ENCODE results near the gene TRIM71. TPM values are rescaled to one million over a fixed set of nuclear protein-coding genes. Genes with fewer than 3 reads are reported as not detected.

TRIM71 gene
- total and polyA plus RNA-seq, 2 of the 13 experiments (the other 11 are each of a cell fraction or from before 2014, with no cell fraction given), result 21.7 to 76.9 TPM

DNA sequence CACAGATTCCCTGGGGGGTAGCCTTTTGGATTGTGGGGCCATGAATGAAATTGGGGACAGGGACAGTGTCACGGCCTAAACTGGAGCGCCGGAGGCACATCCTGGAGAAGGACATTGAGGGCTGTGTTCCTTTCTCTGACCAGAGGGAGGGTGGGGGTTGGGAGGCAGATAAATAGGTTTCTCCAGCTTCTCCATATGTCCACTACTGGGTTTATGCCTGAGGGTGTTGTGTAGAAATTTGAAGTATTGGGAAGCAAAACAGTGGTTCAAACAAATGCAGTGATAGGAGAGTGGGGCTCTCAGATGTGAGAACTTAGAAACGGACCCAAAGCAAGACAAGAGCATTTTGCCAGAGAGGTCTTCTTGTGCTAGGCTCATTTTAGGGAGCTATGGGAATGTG, 34.3 kb downstream of the TRIM71 start:
- H3K4me1 ChIP-seq (ENCODE audit: insufficient read depth, low read length), result peaks cover 100% of the 10 kb centered on the region
- H3K27ac ChIP-seq (ENCODE audit: extremely low read length, insufficient read depth, low read length), result peak overlapping the region; percentile 71
- intact Hi-C loops (cut with micrococcal nuclease; ENCODE audit: unreplicated experiment) (no loop called here), in situ Hi-C loops (cut with HindIII; ENCODE audit: extremely low pct_ligation_motif_present, low pct_unique_long_range_greater_than_20kb) (no loop called here)
- DNase-seq (ENCODE audit: low spot score) (no peak), ATAC-seq (no peak), FAIRE-seq (no peak)
- ChIA-PET POLR2A (interaction anchor here (0.6 to 4.8 kb wide), 3 partner anchors 13 to 42 kb away, joined by 3 to 27 read pairs (median 4); no protein-coding TSS in a partner anchor), CTCF (ENCODE audit: low intra/inter-chr PET ratio, low total read pairs) (no interaction called here)
- no peak overlapping the region for H2AFZ ChIP-seq (ENCODE audit: low read length)
- H3K36me3 ChIP-seq (replicated peaks in 1 of 2; ENCODE audit: control insufficient read depth in 1 of 2, insufficient read depth in 2 of 2, low read length in 2 of 2), result peaks cover 10 to 11% of the 10 kb centered on the region in 2 experiments
- H4K20me1 ChIP-seq (ENCODE audit: insufficient read depth, low read length), result peaks cover 99% of the 10 kb centered on the region
- no peak overlapping the region for H3K4me3 ChIP-seq (replicated peaks in 1 of 3; ENCODE audit: insufficient read depth in 1 of 3, low read depth in 2 of 3, low read length in 3 of 3)
- H3K79me2 ChIP-seq (ENCODE audit: insufficient read depth, low read length), result peaks cover 96% of the 10 kb centered on the region
- no peaks in the 10 kb centered on the region for H3K27me3 ChIP-seq (ENCODE audit: control insufficient read depth in 1 of 2, insufficient read depth in 2 of 2, low read length in 2 of 2)
- H3K9me3 ChIP-seq (ENCODE audit: low read length), result no peaks in the 10 kb centered on the region
- H3K9ac ChIP-seq (ENCODE audit: insufficient read depth, low read depth, low read length), result no peak overlapping the region
- WGBS (ENCODE audit: low lambda C conversion rate), result 72% methylated on average over 4 of the region's 4 CpGs
- TF ChIP-seq ZNF17 (CRISPR knock-in tag; IDR thresholded peaks at IDR 0.05) (no peak), RBM22 (optimal IDR thresholded peaks at IDR 0.05; ENCODE audit: low read length) (peak; percentile 81)
- no peak overlapping the region for H3K4me2 ChIP-seq (ENCODE audit: low read depth, low read length)
- no TSS peak for BruUV-seq (replicated peaks)

DNA sequence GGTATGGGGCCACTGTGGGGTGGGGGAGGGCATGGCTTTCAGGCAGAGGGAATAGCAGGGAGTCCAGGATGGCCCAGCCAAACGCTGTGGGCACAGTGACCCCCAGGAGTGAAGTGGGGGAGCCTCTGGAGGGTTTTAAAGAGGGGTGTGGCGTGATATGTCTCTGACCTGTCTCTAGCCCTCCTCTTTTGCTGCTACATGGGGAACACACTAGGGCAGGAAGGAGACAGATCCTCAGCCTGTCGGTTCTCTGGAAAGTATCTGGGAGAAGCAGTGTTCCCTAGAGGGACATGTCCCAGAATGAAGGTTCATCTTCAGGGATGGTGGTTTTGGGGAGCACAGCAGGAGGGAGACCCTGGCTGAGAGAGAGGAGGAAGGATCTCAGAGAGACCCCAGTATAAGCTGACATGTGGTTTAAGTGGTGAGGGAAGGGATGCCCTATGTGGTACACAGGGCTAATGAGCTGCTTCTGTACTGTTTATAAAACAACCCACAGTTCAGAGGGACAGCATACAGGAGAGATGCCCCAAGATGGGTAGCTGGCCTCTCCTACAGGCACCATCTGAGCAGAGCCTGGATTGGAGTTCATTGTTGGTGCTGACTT, 37.7 kb downstream of the TRIM71 start:
- BruUV-seq (replicated peaks), result no TSS peak
- intact Hi-C loops (cut with micrococcal nuclease; ENCODE audit: unreplicated experiment) (loop anchor here (2.0 kb wide), 1 partner anchor 15 kb away; no protein-coding TSS in a partner anchor), in situ Hi-C loops (cut with HindIII; ENCODE audit: extremely low pct_ligation_motif_present, low pct_unique_long_range_greater_than_20kb) (no loop called here)
- Histone ChIP-seq H3K27ac (ENCODE audit: extremely low read length, insufficient read depth, low read length) (peak overlapping the region; percentile 29), H4K20me1 (ENCODE audit: insufficient read depth, low read length) (peaks cover 97% of the 10 kb centered on the region), H3K9me3 (ENCODE audit: low read length) (no peaks in the 10 kb centered on the region), H2AFZ (ENCODE audit: low read length) (no peak overlapping the region), H3K36me3 (replicated peaks in 1 of 2; ENCODE audit: control insufficient read depth in 1 of 2, insufficient read depth in 2 of 2, low read length in 2 of 2) (peaks cover 10 to 32% of the 10 kb centered on the region in 2 experiments), H3K27me3 (ENCODE audit: control insufficient read depth in 1 of 2, insufficient read depth in 2 of 2, low read length in 2 of 2) (no peaks in the 10 kb centered on the region), H3K4me2 (ENCODE audit: low read depth, low read length) (peak overlapping the region; percentile 46), H3K4me3 (replicated peaks in 1 of 3; ENCODE audit: insufficient read depth in 1 of 3, low read depth in 2 of 3, low read length in 3 of 3) (no peak overlapping the region), H3K9ac (ENCODE audit: insufficient read depth, low read depth, low read length) (no peak overlapping the region), H3K4me1 (ENCODE audit: insufficient read depth, low read length) (peaks cover 100% of the 10 kb centered on the region), H3K79me2 (ENCODE audit: insufficient read depth, low read length) (peaks cover 96% of the 10 kb centered on the region)
- TF ChIP-seq HOXA5 (CRISPR knock-in tag; IDR thresholded peaks at IDR 0.05) (no peak), RBM22 (optimal IDR thresholded peaks at IDR 0.05; ENCODE audit: low read length) (peak; percentile 94), AGO2 (optimal IDR thresholded peaks at IDR 0.05; ENCODE audit: low read depth, low read length) (peak; percentile 5), POLR2A (IDR thresholded peaks at IDR 0.05; ENCODE audit: insufficient read depth in 1 of 2, low read depth in 2 of 2, low read length in 2 of 2) (peak in 1 of 2 experiments; percentile 33; a peak in 1 of 4 replicates), FOXA1 (IDR thresholded peaks at IDR 0.05) (no peak), FOXA1 (CRISPR knock-in tag; IDR thresholded peaks at IDR 0.05) (no peak), SATB2 (CRISPR knock-in tag; IDR thresholded peaks at IDR 0.05) (no peak), ZNF263 (CRISPR knock-in tag; IDR thresholded peaks at IDR 0.05) (peak; percentile 40)
- TF ChIP-seq, protein P1, sequence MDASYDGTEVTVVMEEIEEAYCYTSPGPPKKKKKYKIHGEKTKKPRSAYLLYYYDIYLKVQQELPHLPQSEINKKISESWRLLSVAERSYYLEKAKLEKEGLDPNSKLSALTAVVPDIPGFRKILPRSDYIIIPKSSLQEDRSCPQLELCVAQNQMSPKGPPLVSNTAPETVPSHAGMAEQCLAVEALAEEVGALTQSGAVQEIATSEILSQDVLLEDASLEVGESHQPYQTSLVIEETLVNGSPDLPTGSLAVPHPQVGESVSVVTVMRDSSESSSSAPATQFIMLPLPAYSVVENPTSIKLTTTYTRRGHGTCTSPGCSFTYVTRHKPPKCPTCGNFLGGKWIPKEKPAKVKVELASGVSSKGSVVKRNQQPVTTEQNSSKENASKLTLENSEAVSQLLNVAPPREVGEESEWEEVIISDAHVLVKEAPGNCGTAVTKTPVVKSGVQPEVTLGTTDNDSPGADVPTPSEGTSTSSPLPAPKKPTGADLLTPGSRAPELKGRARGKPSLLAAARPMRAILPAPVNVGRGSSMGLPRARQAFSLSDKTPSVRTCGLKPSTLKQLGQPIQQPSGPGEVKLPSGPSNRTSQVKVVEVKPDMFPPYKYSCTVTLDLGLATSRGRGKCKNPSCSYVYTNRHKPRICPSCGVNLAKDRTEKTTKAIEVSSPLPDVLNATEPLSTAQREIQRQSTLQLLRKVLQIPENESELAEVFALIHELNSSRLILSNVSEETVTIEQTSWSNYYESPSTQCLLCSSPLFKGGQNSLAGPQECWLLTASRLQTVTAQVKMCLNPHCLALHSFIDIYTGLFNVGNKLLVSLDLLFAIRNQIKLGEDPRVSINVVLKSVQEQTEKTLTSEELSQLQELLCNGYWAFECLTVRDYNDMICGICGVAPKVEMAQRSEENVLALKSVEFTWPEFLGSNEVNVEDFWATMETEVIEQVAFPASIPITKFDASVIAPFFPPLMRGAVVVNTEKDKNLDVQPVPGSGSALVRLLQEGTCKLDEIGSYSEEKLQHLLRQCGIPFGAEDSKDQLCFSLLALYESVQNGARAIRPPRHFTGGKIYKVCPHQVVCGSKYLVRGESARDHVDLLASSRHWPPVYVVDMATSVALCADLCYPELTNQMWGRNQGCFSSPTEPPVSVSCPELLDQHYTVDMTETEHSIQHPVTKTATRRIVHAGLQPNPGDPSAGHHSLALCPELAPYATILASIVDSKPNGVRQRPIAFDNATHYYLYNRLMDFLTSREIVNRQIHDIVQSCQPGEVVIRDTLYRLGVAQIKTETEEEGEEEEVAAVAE (CRISPR knock-in tag; IDR thresholded peaks at IDR 0.05; ENCODE audit: borderline replicate concordance), result no peak
- FAIRE-seq, result no peak
- POLR2A ChIA-PET, result interaction anchor here (0.7 to 2.7 kb wide), 6 partner anchors 12 to 40 kb away, joined by 3 to 23 read pairs (median 6); no protein-coding TSS in a partner anchor
- peak; percentile 48 for ATAC-seq
- 65% methylated on average over 3 of the region's 3 CpGs for WGBS (ENCODE audit: low lambda C conversion rate)
- CTCF ChIA-PET (ENCODE audit: low intra/inter-chr PET ratio, low total read pairs), result no interaction called here
- DNase-seq (ENCODE audit: low spot score), result no peak

All from HepG2 (cell line).